Measurements from ENCODE around the gene LILRB4.
"Not testable (repeated sequence)": the region's sequence is repeated elsewhere in the genome, so short reads cannot be mapped to it uniquely, and the experiment has no call there.

The LILRB4 gene

DNA sequence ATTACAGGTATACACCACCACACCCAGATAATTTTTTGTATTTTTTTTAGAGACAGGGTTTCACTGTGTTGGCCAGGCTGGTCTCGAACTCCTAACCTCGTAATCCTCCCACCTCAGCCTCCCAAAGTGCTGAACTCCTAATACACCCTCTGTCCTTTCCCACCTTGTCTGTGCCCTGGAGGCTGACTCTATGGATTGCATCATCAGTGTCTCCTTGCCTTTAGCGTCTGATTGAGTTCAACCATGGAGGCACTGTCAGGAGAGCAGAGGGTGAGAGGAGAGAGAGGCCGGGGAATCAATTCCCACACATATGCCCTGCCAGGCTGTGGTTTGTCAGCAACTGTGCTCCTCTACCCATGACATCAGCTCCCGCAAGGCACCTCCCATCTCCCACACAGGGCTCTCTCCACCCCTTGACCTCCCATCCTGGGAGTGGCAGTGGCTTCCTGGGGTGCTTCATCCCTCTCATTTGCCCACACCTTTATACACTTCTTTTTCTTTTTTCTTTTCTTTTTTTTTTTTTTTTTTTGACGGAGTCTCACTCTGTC, 12.6 kb upstream of the LILRB4 start:
- DNase-seq (ENCODE audit: low read depth), result no peak

GRCh38 chr19:54653181-54653809, 9.5 kb upstream of the LILRB4 start:
- DNase-seq (ENCODE audit: low read depth), result peak; percentile 11

GRCh38 chr19:54654447-54655321, 8.1 kb upstream of the LILRB4 start:
- no peak for DNase-seq (ENCODE audit: low read depth)

DNA sequence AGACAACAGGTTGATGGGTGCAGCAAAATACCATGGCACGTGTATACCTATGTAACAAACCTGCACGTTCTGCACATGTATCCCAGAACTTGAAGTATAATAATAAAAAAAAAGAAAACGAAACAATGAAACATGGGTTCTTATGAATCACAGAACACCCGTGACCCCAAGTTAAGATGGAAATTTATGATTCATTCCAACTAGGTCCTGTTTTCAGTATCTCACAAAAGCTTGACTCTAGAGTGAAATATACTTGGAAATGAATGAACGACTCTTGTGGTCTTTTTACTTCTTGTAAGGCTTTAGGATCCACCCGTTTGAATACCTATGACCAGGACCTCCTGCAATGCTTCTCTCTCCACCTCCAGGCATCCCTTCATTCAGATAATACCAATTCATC, 3.5 kb upstream of the LILRB4 start:
- no peak for DNase-seq (ENCODE audit: low read depth)

- DNase-seq (ENCODE audit: low read depth), result no peak
Observed at GRCh38 chr19:54660306-54660705, 2.5 kb upstream of the LILRB4 start.

DNA sequence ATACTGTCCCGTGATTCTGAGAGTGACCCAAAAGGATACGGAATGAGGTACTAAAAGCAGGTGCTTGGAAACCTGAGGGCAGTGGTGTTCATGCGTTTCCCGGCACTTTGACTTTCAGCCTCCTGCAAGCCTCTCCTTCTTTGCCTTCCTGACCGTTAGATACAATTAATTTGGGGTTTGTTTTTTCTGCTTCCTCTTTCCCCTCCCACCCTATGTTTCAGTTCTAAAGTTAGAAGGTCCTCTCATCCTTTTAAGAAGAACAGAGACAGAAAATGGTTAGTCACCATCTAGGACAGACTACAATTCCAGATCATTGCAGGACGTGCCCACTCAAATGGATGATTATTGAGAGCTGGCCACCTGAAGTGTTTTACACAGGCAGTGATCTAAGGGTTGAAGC, 1.8 kb upstream of the LILRB4 start:
- no peak for DNase-seq (ENCODE audit: low read depth)

- no peak for DNase-seq (ENCODE audit: low read depth)
Observed at GRCh38 chr19:54661846-54662481, 821 bp upstream of the LILRB4 start.

DNA sequence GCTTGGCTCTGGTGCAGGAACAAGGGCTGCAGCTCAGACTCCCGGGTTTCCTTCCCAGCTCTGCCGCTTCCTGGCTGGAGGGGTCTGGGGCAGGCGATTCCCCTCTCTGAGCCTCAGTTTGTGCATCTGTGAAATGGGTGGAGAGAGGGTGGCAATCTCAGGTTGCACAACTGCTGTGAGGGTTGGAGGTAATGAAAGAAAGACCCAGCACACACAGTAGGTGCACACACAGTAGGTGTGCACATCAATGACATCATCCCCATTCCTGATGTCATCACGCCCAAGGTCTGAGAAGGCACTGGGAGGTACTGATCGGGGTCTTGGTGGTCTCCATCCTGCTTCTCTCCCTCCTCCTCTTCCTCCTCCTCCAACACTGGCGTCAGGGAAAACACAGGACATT, 2.7 kb downstream of the LILRB4 start:
- DNase-seq (ENCODE audit: low read depth), result no peak

- no peak for DNase-seq (ENCODE audit: low read depth)
Observed at GRCh38 chr19:54667217-54667616, 4.4 kb downstream of the LILRB4 start.

DNA sequence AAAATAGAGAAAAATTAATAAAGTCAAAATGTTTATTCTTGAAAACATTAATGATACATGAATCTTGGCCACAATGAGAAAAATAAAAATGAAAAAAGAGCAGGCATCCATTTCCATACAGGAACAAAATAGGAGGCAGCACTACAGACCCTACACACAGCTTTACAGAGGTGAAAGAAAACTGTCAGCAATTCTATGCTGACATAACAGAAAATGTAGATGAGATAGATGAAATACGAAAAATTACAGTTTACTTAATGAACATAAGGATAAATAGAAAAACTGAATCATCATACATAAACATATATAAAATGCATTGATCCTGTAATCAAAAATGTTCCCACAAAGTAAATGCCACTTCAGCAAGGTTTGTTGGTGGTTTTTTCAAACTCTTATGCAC, 5.6 kb downstream of the LILRB4 start:
- peak; percentile 1 for DNase-seq (ENCODE audit: low read depth)

GRCh38 chr19:54670576-54671357, 8.0 kb downstream of the LILRB4 start:
- DNase-seq (ENCODE audit: low read depth), result no peak

DNA sequence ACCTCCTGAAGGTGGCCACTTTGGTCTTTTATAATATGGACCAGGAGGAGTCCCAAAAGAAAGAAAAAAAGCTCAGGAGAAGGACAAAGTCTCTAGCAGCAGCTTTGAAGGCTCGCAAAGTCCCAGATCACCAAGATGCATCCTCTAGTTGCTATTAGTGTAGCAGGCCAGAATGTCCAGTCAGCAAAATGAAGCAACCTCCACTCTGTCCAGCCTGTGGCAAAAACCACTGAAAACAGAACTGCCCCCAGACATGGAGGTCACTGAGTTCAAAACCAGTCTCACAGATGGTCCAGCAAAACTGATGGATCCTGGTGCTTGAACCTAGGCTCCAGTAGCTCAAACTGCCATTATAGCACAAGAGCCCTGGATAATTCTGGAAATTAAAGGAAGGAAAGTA, 10.4 kb downstream of the LILRB4 start:
- no peak for DNase-seq (ENCODE audit: low read depth)

- peak; percentile 15 for DNase-seq (ENCODE audit: low read depth)
Observed at GRCh38 chr19:54674021-54674617, 11.3 kb downstream of the LILRB4 start.

DNA sequence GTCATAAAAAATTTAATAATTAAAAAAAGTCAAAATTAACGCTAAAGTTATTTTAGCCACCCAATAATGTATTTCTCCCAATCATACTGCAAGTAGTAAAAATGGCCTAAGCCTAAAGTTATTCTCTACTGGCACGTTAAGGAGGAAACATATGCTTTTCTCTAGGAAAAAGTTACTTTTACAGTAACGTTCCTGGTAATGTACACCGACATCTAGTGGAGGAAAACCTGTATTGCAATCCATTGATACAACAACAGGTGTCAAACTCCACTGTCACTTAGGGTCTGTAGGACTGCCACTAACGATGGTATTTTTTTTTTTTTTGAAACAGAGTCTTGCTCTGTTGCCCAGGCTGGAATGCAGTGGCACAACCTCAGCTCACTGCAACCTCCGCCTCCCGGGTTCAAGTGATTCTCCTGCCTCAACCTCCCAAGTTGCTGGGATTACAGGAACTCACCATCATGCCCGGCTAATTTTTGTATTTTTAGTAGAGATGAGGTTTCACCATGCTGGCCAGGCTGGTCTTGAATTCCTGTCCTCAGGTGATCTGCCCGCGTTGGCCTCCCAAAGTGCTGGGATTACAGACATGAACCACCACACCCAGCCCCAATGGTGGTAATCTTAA, 13.5 kb downstream of the LILRB4 start:
- DNase-seq (ENCODE audit: low read depth), result peak; percentile 19

DNA sequence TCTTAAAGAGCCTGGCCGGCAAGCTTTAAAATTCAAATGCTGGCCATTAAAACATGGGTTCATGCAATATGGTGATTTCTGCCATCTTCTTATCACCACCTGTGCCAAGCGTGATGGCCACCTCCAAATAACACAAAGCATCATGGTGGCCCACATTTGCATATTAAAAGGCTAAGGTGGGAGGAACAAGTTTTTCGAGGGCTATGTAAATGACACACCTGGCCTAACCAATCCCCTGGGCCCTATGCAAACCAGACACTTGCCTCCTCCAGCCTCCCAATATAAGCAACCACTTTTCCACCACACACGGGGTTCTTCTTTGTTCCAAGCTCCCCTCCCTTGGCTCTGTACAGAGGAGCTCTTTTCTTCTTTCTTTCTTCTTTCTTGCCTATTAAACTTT, 14.4 kb downstream of the LILRB4 start:
- DNase-seq (ENCODE audit: low read depth), result no peak

GRCh38 chr19:54681596-54681995, 18.8 kb downstream of the LILRB4 start:
- DNase-seq (ENCODE audit: low read depth), result not testable (repeated sequence)

GRCh38 chr19:54682306-54682856, 19.6 kb downstream of the LILRB4 start:
- no peak for DNase-seq (ENCODE audit: low read depth)

DNA sequence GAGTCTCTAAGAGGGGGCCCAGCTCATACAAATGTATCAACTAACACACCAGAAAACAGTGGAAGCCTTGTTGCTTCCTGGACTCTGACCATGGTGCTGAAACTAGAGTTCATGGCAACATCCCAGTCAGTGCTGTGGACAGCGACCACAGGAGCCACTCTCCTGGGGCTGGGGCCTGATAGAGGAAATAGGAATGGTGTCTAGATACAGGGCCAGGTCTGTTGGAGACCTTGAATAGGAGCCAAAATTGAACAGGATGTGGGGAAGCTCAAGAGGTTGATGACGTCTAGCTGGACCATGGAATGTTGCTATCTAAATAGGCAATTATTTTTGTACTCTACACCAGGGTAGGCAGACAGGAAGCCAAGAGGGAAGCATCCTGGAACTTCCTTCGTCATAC, 21.7 kb downstream of the LILRB4 start:
- peak; percentile 9 for DNase-seq (ENCODE audit: low read depth)

GRCh38 chr19:54691582-54692297, 29.0 kb downstream of the LILRB4 start:
- DNase-seq (ENCODE audit: low read depth), result no peak

- DNase-seq (ENCODE audit: low read depth), result no peak
Observed at GRCh38 chr19:54692298-54692615, 29.5 kb downstream of the LILRB4 start.
